CD8-positive, alpha-beta memory T cell (primary cell): ENCODE results near the gene DSCAML1. TPM values are rescaled to one million over a fixed set of nuclear protein-coding genes. Genes with fewer than 3 reads are reported as not detected.
A peak's percentile ranks its signal among the peaks of the same experiment; 100 is the strongest.

Experiments
- CTCF ChIA-PET: fragments of 350-600 bp; sonication (Branson Sonifier 250); formaldehyde crosslinking; loops from one replicate; lab custom pipeline; 2021; ENCODE audit warnings: antibody characterized with exemption; lab: Charles Lee
- POLR2A ChIA-PET: fragments of 350-600 bp; sonication (Branson Sonifier 250); formaldehyde crosslinking; loops from one replicate; lab custom pipeline; 2021; ENCODE audit warnings: antibody characterized with exemption; lab: Charles Lee
- DNase-seq, 5 donors: peaks; one replicate each; pipeline versions ENCODE4 v3.0.0 to v3.0.0-alpha.2; 2020 to 2022; ENCODE audit warnings: mixed read lengths in 1 of 5
- H3K27ac ChIP-seq: one replicate; pipeline ENCODE4 v1.7.0; 2013; ENCODE audit warnings: low read depth, mild to moderate bottlenecking, low read length, moderate library complexity
- H3K27me3 ChIP-seq: 2 replicates; pipeline ENCODE4 v1.7.0; 2013; ENCODE audit warnings: low read length, mild to moderate bottlenecking; ENCODE audit not compliant: insufficient read depth, poor library complexity, severe bottlenecking
- H3K36me3 ChIP-seq: 2 replicates; pipeline ENCODE4 v1.7.0; 2013; ENCODE audit warnings: mild to moderate bottlenecking, low read length, moderate library complexity; ENCODE audit not compliant: insufficient read depth
- H3K4me1 ChIP-seq: 2 replicates; pipeline ENCODE4 v1.7.0; 2013; ENCODE audit warnings: mild to moderate bottlenecking, low read length, moderate library complexity; ENCODE audit not compliant: insufficient read depth
- H3K4me3 ChIP-seq: 2 replicates; pipeline ENCODE4 v1.7.0; 2013; ENCODE audit warnings: mild to moderate bottlenecking, low read length
- H3K9me3 ChIP-seq: 2 replicates; pipeline ENCODE4 v1.7.0; 2013; ENCODE audit warnings: mild to moderate bottlenecking, low read length
- H3K27ac Mint-ChIP-seq, 8 donors: one replicate each; pipeline ENCODE4 v1.8.0; 2020 to 2021; ENCODE audit warnings: mixed read lengths in 8 of 8, mild to moderate bottlenecking in 6 of 8, inconsistent platforms in 3 of 8, moderate library complexity in 3 of 8
- H3K27me3 Mint-ChIP-seq, 2 donors: one replicate each; pipeline ENCODE4 v1.8.0; 2020 to 2021; ENCODE audit warnings: mixed read lengths in 2 of 2, mild to moderate bottlenecking in 1 of 2, moderate library complexity in 1 of 2
- H3K36me3 Mint-ChIP-seq, 3 donors: one replicate each; pipeline ENCODE4 v1.8.0; 2020 to 2021; ENCODE audit warnings: mixed read lengths in 3 of 3, inconsistent platforms in 1 of 3, mild to moderate bottlenecking in 1 of 3
- H3K4me1 Mint-ChIP-seq, 3 donors: one replicate each; pipeline ENCODE4 v1.8.0; 2020 to 2021; ENCODE audit warnings: mixed read lengths in 3 of 3, inconsistent platforms in 1 of 3, mild to moderate bottlenecking in 1 of 3
- H3K4me3 Mint-ChIP-seq, 7 donors: one replicate each; pipeline ENCODE4 v1.8.0; 2020 to 2021; ENCODE audit warnings: mixed read lengths in 7 of 7, mild to moderate bottlenecking in 6 of 7, moderate library complexity in 4 of 7, inconsistent platforms in 2 of 7
- H3K9me3 Mint-ChIP-seq, 5 donors: one replicate each; pipeline ENCODE4 v1.8.0; 2020 to 2022; ENCODE audit warnings: mixed read lengths in 5 of 5, mild to moderate bottlenecking in 3 of 5, moderate library complexity in 2 of 5, inconsistent platforms in 1 of 5
- polyA plus RNA-seq: library from polyadenylated mRNA; unstranded; fragments of 300-500 nt; fragmentation: Illumina TruSeq; gene quantifications from one replicate; pipeline ENCODE4 v1.2.3, GENCODE V29; 2021
- total RNA-seq, 2 experiments: library from RNA; stranded (reverse); gene quantifications; one replicate each; pipeline ENCODE4 v1.2.3, GENCODE V29; 2021

Gene DSCAML1
- total and polyA plus RNA-seq, 3 experiments from 2014 or later: 0.48 to 0.91 TPM; not detected in 1

DNA sequence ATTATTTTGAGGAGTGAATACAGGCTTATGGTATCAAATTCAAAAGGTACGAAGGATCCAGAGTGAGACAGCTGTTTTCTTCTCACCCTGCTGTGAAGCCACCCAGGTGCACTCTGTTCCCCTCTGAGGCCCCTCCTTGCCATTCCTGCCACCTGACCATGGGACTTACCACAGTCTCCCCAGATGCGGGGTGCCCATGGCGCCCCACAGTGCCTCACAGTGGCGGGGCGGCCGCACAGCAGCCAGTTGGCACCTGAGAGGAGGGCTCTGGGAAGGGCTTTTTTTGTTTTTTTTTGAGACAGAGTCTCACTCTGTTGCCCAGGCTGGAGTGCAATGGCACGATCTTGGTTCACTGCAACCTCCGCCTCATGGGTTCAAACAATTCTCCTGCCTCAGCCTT is 317.6 kb downstream of the DSCAML1 start:
- POLR2A ChIA-PET: no interaction called here
- DNase-seq: no peak
- Histone ChIP-seq H3K4me3 (no peak overlapping the region), H3K36me3 (no peaks in the 10 kb centered on the region), H3K27me3 (no peaks in the 10 kb centered on the region), H3K4me1 (no peaks in the 10 kb centered on the region), H3K27ac (no peak overlapping the region), H3K9me3 (no peaks in the 10 kb centered on the region)
- Mint-ChIP-seq H3K4me1 (no peaks in the 10 kb centered on the region), H3K9me3 (no peaks in the 10 kb centered on the region), H3K4me3 (no peak overlapping the region), H3K36me3 (peaks cover 0 to 2% (median 0%) of the 10 kb centered on the region in 3 donors), H3K27me3 (peaks cover 7 to 9% of the 10 kb centered on the region in 2 donors), H3K27ac (no peak overlapping the region)
- CTCF ChIA-PET: no interaction called here

DNA sequence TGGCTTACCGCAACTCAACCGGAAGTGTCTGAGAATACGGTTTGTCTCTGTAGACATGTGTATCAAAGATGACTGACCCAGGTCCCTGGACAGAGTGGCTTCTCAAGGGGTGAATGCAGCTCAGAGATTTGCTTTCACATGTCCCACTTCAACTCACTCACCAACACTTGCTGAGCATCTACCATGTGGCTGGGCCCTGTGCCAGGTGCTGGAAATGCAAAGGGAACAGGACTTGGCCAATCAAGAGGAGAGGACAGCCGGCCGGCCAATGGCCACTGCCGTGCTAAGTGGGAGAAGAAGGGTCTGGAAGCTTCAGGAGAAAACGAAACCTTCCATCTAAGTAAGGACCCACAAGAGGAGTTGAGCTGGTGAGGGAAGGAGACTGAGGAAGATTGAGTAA is 318.1 kb downstream of the DSCAML1 start:
- Histone ChIP-seq H3K4me3 (no peak overlapping the region), H3K4me1 (no peaks in the 10 kb centered on the region), H3K36me3 (no peaks in the 10 kb centered on the region), H3K9me3 (no peaks in the 10 kb centered on the region), H3K27me3 (no peaks in the 10 kb centered on the region), H3K27ac (no peak overlapping the region)
- Mint-ChIP-seq H3K4me1 (no peaks in the 10 kb centered on the region), H3K4me3 (no peak overlapping the region), H3K27me3 (peaks cover 7 to 8% of the 10 kb centered on the region in 2 donors), H3K36me3 (peaks cover 0 to 2% (median 0%) of the 10 kb centered on the region in 3 donors), H3K9me3 (no peaks in the 10 kb centered on the region), H3K27ac (no peak overlapping the region)
- ChIA-PET POLR2A (no interaction called here), CTCF (no interaction called here)
- no peak for DNase-seq

DNA sequence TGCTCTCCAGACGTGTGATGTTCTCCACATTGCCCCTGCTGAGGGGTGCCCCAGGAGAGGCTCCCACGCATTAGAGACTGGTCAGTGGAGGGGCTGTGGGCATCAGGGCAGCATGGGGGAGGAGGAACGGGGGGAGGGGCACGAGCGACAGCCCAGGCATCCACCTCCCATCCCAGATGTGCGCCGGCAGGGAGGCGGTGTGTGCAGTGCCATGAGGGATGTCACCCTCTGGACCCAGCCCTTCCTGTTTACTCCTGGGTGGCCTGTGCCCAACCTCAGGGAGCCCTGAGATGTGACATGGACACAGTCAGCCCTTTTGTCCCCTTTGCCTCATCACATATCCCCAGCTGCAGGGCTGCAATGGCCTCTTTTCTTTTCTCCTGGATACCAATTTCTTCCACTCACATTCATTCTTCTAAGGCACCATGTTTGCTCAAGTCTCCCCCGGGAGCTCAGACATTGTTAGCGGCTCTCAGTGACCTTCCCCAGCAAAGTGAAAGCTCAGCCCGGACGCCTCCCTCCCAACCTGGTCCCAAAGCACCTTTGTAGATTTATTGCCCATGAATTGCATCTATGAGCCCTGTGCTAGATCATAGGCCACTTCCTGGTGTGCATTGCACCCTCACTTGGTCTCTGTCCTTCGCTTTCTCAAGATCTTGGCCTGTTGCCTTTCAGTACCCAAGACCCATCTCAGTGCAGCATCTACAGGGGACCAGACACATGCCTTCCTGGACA is 318.7 kb downstream of the DSCAML1 start:
- Mint-ChIP-seq H3K9me3 (no peaks in the 10 kb centered on the region), H3K27ac (peak overlapping the region in 1 of 8 donors; percentile 66), H3K27me3 (peaks cover 5 to 8% of the 10 kb centered on the region in 2 donors), H3K4me3 (no peak overlapping the region), H3K4me1 (no peaks in the 10 kb centered on the region), H3K36me3 (peaks cover 0 to 2% (median 0%) of the 10 kb centered on the region in 3 donors)
- Histone ChIP-seq H3K4me3 (no peak overlapping the region), H3K27ac (no peak overlapping the region), H3K9me3 (no peaks in the 10 kb centered on the region), H3K4me1 (no peaks in the 10 kb centered on the region), H3K36me3 (no peaks in the 10 kb centered on the region), H3K27me3 (no peaks in the 10 kb centered on the region)
- ChIA-PET CTCF (no interaction called here), POLR2A (no interaction called here)
- DNase-seq: no peak

DNA sequence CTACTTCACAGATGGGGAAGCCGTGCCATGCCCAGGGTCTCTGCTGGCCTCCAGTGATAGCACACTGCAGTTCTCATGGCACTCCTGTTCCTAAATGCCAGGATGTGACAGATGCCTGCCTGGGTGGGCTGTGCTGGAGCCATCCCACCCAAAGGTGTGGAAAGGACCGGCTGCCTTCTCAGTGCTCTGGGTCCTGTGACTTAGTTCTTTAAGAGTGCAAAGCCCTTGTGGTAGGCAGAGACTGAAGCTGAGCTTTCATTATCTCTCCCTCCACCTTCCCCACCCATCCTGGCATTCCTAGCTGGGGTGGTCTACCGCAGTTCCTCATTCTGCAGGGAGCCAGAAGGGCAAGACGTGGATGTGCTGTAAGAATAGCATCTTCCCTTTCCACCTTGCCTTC is 319.3 kb downstream of the DSCAML1 start:
- H3K36me3 ChIP-seq: no peaks in the 10 kb centered on the region
- ChIA-PET POLR2A (no interaction called here), CTCF (no interaction called here)
- no peak overlapping the region for H3K4me3 Mint-ChIP-seq
- peaks cover 3 to 9% of the 10 kb centered on the region in 2 donors for H3K27me3 Mint-ChIP-seq
- H3K27ac ChIP-seq: no peak overlapping the region
- no peak overlapping the region for H3K4me3 ChIP-seq
- H3K9me3 Mint-ChIP-seq: no peaks in the 10 kb centered on the region
- DNase-seq: no peak
- no peaks in the 10 kb centered on the region for H3K27me3 ChIP-seq
- H3K36me3 Mint-ChIP-seq: peaks cover 0 to 2% (median 0%) of the 10 kb centered on the region in 3 donors
- H3K4me1 ChIP-seq: no peaks in the 10 kb centered on the region
- H3K4me1 Mint-ChIP-seq: no peaks in the 10 kb centered on the region
- no peaks in the 10 kb centered on the region for H3K9me3 ChIP-seq
- no peak overlapping the region for H3K27ac Mint-ChIP-seq

DNA sequence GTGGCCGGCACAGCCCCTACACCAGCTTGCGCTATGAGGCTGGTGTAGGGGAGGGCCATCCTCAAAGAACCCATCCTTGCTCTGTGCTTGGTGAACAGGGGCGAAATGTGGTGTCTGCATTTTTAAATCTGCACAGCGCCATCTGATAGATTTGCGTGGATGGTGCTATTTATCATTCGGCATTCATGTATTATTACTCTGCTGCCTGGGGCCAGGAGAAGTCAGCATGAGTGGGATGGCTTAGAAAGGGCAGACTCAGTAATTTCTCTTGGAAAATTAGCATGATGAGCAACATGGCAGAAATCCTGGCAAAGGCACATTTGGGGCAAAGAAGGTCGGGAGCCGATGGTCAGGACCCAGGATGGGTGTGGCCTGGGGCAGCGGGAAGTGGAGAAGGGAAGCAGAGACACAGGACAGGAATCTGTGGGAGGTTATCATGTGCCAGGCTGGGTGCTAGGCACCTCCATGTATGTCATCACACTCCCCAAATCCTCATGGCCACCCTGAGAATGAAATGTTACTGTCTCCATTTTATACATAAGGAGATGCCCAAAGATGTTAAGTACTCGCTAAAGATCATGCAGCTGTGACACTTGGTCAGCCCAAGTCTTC is 320.4 kb downstream of the DSCAML1 start:
- H3K27me3 Mint-ChIP-seq: peaks cover 0 to 10% of the 10 kb centered on the region in 2 donors
- no peak overlapping the region for H3K4me3 Mint-ChIP-seq
- no peak for DNase-seq
- Histone ChIP-seq H3K27ac (no peak overlapping the region), H3K4me1 (no peaks in the 10 kb centered on the region), H3K9me3 (no peaks in the 10 kb centered on the region), H3K4me3 (no peak overlapping the region), H3K36me3 (no peaks in the 10 kb centered on the region), H3K27me3 (no peaks in the 10 kb centered on the region)
- peaks cover 0 to 2% (median 0%) of the 10 kb centered on the region in 3 donors for H3K36me3 Mint-ChIP-seq
- no peaks in the 10 kb centered on the region for H3K4me1 Mint-ChIP-seq
- no peak overlapping the region for H3K27ac Mint-ChIP-seq
- ChIA-PET CTCF (no interaction called here), POLR2A (no interaction called here)
- no peaks in the 10 kb centered on the region for H3K9me3 Mint-ChIP-seq

DNA sequence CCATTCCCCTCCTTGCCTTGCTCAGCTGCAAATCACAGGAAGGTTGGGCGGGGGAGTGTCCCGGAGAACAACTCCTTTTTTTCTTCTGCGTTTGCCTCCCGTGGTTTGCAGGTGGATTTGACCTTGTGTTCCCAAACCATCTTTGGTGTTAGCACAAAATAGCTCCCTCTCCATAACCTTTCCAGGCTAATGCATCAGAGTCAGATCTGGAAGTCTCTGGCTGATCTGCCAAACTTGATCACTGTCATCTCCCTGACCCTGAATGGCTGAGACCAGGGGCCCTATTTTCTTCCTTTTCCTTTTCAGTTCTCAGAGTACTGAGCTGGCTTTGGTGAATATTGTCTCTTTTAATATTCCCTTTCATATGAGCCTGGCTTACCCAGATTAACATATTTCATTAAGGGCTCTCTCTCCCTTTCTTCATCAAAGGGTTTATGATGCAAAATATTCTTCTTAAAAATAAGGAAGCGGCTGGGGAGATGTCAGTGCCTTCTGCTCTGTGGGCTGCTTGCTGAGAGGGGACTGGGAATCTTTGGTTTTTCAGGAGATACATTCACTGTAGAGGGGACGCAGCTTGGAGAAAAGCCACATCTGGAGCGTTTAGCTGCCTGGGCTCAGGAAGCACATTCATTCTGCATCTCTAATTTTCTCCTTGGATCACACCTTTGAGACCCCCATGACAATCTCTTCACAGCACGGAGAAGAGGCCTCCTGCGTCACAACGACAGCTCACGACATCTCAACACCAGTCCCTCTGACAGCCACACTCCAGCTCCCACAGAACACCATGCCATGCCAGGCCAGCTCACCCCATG is 321.1 kb downstream of the DSCAML1 start:
- no peak for DNase-seq
- H3K36me3 ChIP-seq: no peaks in the 10 kb centered on the region
- no peaks in the 10 kb centered on the region for H3K27me3 ChIP-seq
- Mint-ChIP-seq H3K4me3 (no peak overlapping the region), H3K9me3 (no peaks in the 10 kb centered on the region), H3K27me3 (peaks cover 0 to 10% of the 10 kb centered on the region in 2 donors), H3K36me3 (peaks cover 0 to 2% (median 0%) of the 10 kb centered on the region in 3 donors), H3K27ac (no peak overlapping the region), H3K4me1 (no peaks in the 10 kb centered on the region)
- no peak overlapping the region for H3K27ac ChIP-seq
- H3K4me3 ChIP-seq: no peak overlapping the region
- H3K4me1 ChIP-seq: no peaks in the 10 kb centered on the region
- CTCF ChIA-PET: no interaction called here
- POLR2A ChIA-PET: no interaction called here
- no peaks in the 10 kb centered on the region for H3K9me3 ChIP-seq

DNA sequence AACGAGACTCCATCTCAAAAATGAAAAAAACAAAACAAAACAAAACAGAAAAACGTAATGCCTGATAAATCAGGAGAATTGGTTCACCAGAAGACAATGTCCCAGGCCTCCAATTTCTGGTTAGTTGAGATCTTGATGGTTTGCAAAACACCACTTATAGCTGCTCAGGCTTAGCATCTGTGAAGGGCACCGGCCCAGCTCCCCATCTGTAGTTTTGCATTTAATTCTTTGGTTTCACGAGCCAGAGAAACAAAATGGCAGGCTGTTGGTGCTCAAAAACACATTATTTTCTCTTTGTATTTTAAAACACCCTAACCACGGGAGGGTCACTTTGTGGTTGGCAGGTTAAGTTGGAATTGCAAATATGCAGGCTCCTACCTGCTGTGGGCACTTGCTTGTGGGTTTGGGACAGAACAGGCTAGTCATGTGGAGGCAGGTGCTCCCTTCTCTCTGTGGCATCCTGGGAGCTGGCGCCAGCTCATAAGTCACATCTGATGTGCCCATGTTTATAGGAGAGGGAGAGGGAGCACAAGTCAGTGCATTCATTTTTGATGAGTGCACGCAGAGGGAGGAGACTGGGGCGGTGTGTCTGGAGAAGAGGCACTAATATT is 323.4 kb downstream of the DSCAML1 start:
- Histone ChIP-seq H3K27me3 (no peaks in the 10 kb centered on the region), H3K4me1 (no peaks in the 10 kb centered on the region), H3K4me3 (no peak overlapping the region), H3K36me3 (no peaks in the 10 kb centered on the region), H3K27ac (no peak overlapping the region), H3K9me3 (no peaks in the 10 kb centered on the region)
- Mint-ChIP-seq H3K4me3 (no peak overlapping the region), H3K9me3 (no peaks in the 10 kb centered on the region), H3K27me3 (peaks cover 0 to 9% of the 10 kb centered on the region in 2 donors), H3K36me3 (peaks cover 0 to 2% (median 0%) of the 10 kb centered on the region in 3 donors), H3K4me1 (no peaks in the 10 kb centered on the region), H3K27ac (no peak overlapping the region)
- ChIA-PET CTCF (no interaction called here), POLR2A (no interaction called here)
- DNase-seq: no peak
